KMS-11 (cell line): ENCODE data around the gene FBXO21.

Source experiments
- H2AFZ ChIP-seq: fragments of 200-600 bp; sonication (generic); 2 replicates; pipeline ENCODE4 v1.6.1; 2016; ENCODE audit warnings: antibody characterized with exemption, mixed run types, low read depth
- H3K27ac ChIP-seq: fragments of 200-600 bp; sonication (generic); 2 replicates; pipeline ENCODE4 v1.6.1; 2016; ENCODE audit warnings: mild to moderate bottlenecking, mixed run types
- H3K27me3 ChIP-seq: fragments of 200-600 bp; sonication (generic); 2 replicates; pipeline ENCODE4 v1.6.1; 2017; ENCODE audit warnings: mild to moderate bottlenecking, low read depth, mixed run types, moderate library complexity; ENCODE audit not compliant: insufficient read depth
- H3K36me3 ChIP-seq: fragments of 200-600 bp; sonication (generic); 2 replicates; pipeline ENCODE4 v1.6.1; 2017; ENCODE audit warnings: mild to moderate bottlenecking, mixed run types; ENCODE audit not compliant: insufficient read depth
- H3K4me1 ChIP-seq: fragments of 200-600 bp; sonication (generic); 2 replicates; pipeline ENCODE4 v1.6.1; 2016; ENCODE audit warnings: mild to moderate bottlenecking, low read depth, mixed run types; ENCODE audit not compliant: poor library complexity, severe bottlenecking
- H3K4me2 ChIP-seq: fragments of 200-600 bp; sonication (generic); 2 replicates; pipeline ENCODE4 v1.7.0; 2016; ENCODE audit warnings: mild to moderate bottlenecking, mixed run types
- H3K4me3 ChIP-seq: fragments of 200-600 bp; sonication (generic); IDR thresholded peaks from 2 replicates; pipeline ENCODE4 v1.6.1; 2017; ENCODE audit warnings: low read depth, low read length, mixed read lengths; ENCODE audit not compliant: insufficient read depth
- H3K79me2 ChIP-seq: fragments of 200-600 bp; sonication (generic); 2 replicates; pipeline ENCODE4 v1.6.1; 2016; ENCODE audit warnings: low read depth, mixed run types; ENCODE audit not compliant: insufficient read depth
- H3K9ac ChIP-seq: fragments of 200-600 bp; sonication (generic); 2 replicates; pipeline ENCODE4 v1.6.1; 2016; ENCODE audit warnings: mild to moderate bottlenecking, mixed run types
- H4K20me1 ChIP-seq: fragments of 200-600 bp; sonication (generic); 2 replicates; pipeline ENCODE4 v1.6.1; 2016; ENCODE audit warnings: mild to moderate bottlenecking, mixed run types; ENCODE audit not compliant: insufficient read depth
- TF ChIP-seq, protein P1 (sequence below): fragments of 200-600 bp; sonication (generic); conservative IDR thresholded peaks from 2 replicates; pipeline ENCODE4 v1.6.1; 2017; ENCODE audit warnings: low read depth, mild to moderate bottlenecking, antibody characterized with exemption, low read length, moderate library complexity, mixed read lengths

FBXO21 gene

DNA sequence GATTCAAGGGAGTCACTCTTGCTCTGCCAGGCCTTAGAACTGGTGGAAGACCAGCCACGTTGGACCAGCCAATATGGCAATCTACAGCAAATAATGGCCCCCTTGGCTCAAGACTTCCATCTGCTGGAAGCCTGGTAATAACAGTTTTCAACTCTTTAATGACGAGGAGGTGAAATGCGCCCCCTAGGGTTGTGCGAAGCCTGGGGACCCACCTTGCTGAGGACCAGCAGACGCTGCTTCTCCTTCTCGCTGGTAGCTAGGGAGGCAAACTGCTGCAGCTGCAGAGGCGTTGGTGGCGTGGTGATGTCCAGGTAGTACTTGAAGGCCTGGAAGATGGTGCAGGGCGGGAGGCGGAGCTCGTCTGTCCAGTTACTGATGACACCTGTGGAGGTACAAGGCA is 41.5 kb upstream of the FBXO21 start:
- Histone ChIP-seq H3K4me2 (no peak overlapping the region), H3K79me2 (no peaks in the 10 kb centered on the region), H3K36me3 (no peaks in the 10 kb centered on the region), H3K9ac (no peak overlapping the region), H4K20me1 (no peaks in the 10 kb centered on the region), H2AFZ (no peak overlapping the region), H3K27me3 (no peaks in the 10 kb centered on the region), H3K4me3 (no peak overlapping the region), H3K27ac (no peak overlapping the region), H3K4me1 (no peaks in the 10 kb centered on the region)
- TF ChIP-seq, protein P1, sequence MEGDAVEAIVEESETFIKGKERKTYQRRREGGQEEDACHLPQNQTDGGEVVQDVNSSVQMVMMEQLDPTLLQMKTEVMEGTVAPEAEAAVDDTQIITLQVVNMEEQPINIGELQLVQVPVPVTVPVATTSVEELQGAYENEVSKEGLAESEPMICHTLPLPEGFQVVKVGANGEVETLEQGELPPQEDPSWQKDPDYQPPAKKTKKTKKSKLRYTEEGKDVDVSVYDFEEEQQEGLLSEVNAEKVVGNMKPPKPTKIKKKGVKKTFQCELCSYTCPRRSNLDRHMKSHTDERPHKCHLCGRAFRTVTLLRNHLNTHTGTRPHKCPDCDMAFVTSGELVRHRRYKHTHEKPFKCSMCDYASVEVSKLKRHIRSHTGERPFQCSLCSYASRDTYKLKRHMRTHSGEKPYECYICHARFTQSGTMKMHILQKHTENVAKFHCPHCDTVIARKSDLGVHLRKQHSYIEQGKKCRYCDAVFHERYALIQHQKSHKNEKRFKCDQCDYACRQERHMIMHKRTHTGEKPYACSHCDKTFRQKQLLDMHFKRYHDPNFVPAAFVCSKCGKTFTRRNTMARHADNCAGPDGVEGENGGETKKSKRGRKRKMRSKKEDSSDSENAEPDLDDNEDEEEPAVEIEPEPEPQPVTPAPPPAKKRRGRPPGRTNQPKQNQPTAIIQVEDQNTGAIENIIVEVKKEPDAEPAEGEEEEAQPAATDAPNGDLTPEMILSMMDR, result no peak

DNA sequence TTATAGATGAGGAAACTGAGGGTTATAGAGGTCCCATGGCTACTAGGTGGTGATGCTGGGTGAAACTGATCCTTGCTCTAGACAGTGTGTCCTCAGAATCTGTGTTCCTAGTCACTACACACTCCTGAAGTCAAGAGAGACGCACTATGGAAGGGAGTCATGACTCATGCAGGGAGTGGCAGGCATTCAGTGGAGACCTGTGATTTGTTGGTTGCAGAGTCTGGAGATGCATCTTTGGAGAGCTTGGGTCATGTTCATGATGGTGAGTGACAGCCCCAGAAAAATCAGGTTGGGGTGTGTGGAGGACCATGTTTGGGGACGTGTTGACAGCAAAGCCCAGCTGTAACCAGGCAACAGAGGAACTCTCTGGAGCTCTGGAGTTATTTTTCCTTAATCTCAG is 38.0 kb upstream of the FBXO21 start:
- Histone ChIP-seq H3K4me2 (no peak overlapping the region), H4K20me1 (no peaks in the 10 kb centered on the region), H2AFZ (no peak overlapping the region), H3K79me2 (no peaks in the 10 kb centered on the region), H3K27ac (no peak overlapping the region), H3K4me1 (no peaks in the 10 kb centered on the region), H3K4me3 (no peak overlapping the region), H3K36me3 (no peaks in the 10 kb centered on the region), H3K27me3 (no peaks in the 10 kb centered on the region), H3K9ac (no peak overlapping the region)
- TF ChIP-seq, protein P1, result no peak

DNA sequence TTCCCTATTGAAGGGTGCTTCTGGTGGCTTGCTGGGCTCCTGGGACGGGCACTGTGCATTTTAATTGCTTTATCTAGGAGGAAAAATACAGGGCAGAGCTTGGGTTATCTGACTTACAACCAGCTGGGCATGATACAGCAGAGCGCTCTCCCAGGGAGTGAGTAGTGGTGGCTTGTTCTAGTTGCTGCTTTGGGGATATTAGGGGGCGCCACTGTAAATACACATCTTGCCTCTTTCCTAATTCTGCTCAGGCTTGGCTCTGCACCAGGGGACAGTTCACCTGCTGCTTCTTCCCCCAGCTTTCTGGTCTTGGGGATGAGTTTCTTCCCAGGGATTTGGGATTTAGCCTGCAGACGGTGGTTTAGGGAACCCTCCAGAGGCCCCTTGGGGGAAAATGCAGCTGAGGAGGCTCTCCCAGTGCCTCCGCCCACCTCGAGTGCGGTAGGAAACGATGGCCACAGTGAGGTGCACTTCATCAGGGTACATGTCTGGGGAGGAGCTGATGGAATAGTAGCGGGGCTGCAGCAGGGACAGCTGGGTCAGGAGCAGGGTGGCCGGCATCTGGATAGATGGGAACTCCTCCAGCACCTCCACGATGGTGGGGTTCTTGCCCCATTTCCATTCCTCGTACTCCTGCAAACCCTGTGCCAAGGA is 36.9 kb upstream of the FBXO21 start:
- Histone ChIP-seq H3K27me3 (no peaks in the 10 kb centered on the region), H3K4me1 (no peaks in the 10 kb centered on the region), H3K79me2 (no peaks in the 10 kb centered on the region), H4K20me1 (no peaks in the 10 kb centered on the region), H3K4me2 (no peak overlapping the region), H3K9ac (no peak overlapping the region), H3K36me3 (no peaks in the 10 kb centered on the region), H3K27ac (no peak overlapping the region), H2AFZ (no peak overlapping the region), H3K4me3 (no peak overlapping the region)
- TF ChIP-seq, protein P1, result no peak

DNA sequence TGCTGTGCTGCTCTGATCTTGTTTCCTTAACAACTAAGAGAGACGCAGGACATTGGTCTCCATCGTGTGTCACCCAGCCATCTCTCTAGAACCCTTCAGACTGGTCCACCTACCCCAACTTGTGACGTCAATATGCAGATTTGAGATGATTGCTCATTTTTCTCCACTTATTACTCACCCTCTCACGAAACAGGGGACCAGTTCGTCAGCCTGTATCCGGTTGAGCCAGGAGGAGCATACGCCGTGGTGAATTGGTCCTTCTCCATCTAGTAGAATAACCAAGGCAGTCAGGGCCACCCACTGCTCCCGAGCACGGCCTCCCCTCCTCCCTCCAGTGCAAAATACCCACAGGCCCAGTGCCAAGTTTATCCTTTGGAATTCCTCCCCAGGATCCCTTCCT is 36.2 kb upstream of the FBXO21 start:
- Histone ChIP-seq H3K4me3 (no peak overlapping the region), H3K79me2 (no peaks in the 10 kb centered on the region), H3K27ac (no peak overlapping the region), H3K4me1 (no peaks in the 10 kb centered on the region), H3K4me2 (no peak overlapping the region), H3K36me3 (no peaks in the 10 kb centered on the region), H3K27me3 (no peaks in the 10 kb centered on the region), H3K9ac (no peak overlapping the region), H4K20me1 (no peaks in the 10 kb centered on the region), H2AFZ (no peak overlapping the region)
- TF ChIP-seq, protein P1, result no peak
